Activated CD8-positive, alpha-beta memory T cell treated with anti-CD3 and anti-CD28 coated beads for 4 hours (primary cell): Measurements from ENCODE around the gene EVI5.
"Not testable (repeated sequence)": the region's sequence is repeated elsewhere in the genome, so short reads cannot be mapped to it uniquely, and the experiment has no call there.

Experiments
- DNase-seq, 2 donors: peaks; one replicate each; pipeline ENCODE4 v3.0.0-alpha.2; 2020; ENCODE audit warnings: low read depth in 2 of 2

EVI5 gene

DNA sequence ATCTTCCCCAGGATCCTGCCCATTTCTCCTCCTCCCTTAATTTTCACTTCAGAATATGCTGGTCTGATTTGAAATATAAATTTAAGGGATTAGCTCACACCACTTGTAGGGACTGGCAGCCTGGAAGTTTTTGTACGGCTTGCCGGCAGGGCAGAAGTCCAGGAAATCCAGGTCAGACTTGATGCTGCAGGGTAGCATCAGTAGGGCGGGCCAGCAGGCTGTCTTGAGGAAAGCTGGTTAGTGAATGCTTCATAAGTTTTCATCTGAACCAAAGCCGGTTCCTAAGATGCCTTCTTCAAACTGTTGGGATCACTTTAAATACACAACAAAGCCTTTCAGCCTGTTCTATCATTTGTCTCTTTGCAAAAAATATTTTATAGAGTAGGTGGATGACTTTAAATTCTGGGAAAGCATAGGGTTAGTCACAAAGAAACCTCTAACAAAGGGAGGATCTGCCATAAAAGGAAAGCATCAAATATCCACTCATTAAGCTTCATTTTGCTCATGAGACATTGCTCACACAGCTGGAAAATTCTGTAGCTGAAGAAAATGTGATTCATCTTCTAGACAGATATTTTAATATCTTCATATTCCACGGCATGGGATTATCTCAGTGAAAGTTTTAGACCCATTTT lies 207.5 kb downstream of the EVI5 start:
- DNase-seq: no peak

- no peak for DNase-seq
Measured at GRCh38 chr1:92575123-92575522, 209.8 kb downstream of the EVI5 start.

DNA sequence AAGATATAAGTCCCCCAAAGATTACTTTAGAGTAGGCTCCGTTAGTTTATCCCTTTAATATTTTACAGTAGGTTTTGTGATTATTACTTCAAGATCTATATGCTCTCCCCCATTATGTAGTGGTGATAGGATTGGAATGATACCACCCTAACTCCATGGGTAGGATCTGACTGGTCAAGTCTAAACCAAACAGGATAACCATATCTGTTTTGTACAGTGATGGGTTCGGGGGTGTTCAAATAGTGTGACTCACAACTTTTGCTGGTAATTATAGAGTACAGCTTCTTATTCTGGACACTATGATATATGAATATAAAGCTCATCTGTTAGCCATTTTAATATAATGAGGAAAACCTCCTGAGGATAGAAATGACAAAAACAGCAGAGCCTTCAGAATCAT lies 212.4 kb downstream of the EVI5 start:
- DNase-seq: no peak

- no peak for DNase-seq
Measured at GRCh38 chr1:92571578-92571977, 213.3 kb downstream of the EVI5 start.

DNA sequence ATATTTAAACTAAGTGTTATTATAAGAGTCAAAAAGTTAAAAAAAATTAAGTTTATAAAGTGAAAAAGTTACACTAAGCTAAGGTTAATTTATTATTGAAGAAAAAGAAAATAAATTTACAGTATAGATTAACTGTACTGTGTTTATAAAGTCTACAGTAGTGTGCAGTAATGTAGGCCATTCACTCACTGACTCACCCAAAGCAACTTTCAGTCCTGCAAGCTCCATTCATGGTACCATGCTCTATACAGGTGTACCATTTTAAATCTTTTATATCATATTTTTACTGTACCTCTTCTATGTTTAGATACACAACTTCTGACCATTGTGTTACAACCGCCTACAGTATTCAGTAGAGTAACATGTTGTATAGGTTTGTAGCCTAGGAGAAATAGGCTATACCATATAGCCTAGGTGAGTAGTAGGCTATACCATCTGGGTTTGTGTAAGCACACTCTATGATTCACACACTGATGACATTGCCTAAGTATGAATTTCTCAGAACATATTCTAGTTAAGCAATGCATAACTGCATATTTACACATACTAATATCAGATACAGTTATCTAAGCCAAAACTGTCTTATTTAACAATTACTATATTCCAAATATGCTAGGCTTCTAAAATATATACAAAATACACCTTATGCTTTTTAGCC lies 217.6 kb downstream of the EVI5 start:
- no peak for DNase-seq

GRCh38 chr1:92563457-92564216 lies 221.3 kb downstream of the EVI5 start:
- no peak for DNase-seq

- DNase-seq: no peak
Measured at GRCh38 chr1:92556350-92556749, 228.6 kb downstream of the EVI5 start.

DNA sequence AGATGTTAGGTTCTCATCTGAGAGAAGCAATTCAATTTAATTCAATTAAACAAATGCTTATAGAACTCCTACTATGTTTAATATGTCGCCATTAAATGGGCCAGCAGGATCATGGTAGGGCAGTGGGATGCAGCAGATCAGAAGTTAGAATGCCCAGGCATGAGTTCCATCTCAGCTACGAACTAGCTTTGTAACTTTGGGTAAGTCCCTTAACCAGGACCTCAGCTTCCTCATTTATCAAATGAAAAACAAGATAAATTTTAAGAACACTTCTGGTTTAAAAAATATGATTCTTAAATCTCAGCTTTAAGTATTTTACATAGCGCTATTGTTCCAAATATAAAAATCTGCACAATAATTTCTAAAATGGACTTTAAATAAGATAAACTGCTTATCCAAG lies 230.7 kb downstream of the EVI5 start:
- no peak for DNase-seq

DNA sequence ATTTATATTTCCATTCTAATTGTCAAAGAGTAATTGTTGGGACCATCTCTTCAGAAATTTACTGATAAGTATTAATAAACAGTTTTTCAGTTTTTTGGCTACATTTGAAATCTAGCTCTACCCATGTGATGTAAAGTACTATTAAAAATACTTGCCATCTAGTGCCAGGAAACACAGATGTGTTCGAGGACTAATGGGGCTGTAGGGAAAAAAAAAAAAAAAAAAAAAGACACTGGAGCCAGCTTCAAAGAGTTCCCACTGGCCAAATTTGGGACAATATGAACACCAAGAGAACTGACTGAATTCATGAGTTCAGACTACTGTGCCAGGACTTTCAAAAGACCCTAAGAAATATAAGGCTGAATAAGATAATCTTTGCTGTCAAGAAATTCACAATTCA lies 233.0 kb downstream of the EVI5 start:
- DNase-seq: no peak

- DNase-seq: no peak
Measured at GRCh38 chr1:92544756-92545165, 240.1 kb downstream of the EVI5 start.

DNA sequence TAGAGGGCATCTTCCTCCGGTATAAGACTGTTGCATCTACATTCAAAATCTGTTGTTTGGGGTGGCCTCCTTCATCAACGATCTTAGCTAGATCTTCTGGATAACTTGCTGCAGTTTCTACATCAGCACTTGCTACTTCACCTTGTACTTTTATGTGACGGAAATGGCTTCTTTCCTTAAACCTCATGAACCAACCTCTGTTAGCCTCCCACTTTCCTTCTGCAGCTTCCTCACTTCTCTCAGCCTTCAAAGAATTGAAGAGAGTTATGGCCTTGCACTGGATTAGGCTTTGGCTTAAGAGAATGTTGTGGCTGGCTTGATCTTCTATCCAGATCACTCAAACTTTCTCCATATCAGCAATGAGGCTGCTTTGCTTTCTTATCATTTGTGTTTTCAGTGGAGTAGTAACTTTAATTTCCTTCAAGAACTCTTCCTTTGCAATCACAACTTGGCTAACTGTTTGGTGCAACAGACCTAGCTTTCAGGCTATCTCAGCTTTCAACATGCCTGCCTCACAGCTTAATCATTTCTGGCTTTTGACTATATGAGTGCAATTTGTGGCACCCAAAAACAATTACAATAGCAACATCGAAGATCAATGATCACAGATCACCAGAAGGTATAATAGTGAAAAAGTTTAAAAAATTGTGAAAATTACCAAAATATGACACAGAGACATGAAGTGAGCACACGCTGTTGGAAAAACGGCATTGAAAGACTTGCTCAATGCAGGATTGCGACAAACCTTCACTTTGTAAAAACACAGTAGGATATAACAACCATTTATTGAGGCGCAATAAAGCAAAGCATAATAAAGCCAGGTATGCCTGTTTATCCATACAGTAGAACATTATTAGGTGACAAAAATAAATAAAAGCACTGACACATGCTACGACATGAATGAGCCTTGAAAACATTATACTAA lies 241.5 kb downstream of the EVI5 start:
- DNase-seq: no peak

- DNase-seq: no peak
Measured at GRCh38 chr1:92538413-92539061, 246.4 kb downstream of the EVI5 start.

DNA sequence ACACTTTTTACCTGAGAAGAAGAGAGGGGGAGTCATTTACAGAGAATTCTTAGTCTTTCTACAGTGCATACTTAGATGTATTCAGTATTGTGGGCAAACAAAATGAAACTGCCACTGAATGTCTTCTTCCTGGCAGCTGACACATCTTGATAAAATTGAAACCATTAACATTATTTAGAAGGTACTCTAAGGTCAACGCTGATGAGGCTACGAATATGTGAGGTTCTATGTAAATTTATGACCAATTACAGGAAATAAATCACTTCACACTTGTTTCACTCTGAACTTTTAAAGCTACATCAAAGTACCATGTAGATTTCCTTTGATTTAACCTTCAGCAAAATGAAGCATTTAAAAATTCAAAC lies 246.9 kb downstream of the EVI5 start:
- no peak for DNase-seq

DNA sequence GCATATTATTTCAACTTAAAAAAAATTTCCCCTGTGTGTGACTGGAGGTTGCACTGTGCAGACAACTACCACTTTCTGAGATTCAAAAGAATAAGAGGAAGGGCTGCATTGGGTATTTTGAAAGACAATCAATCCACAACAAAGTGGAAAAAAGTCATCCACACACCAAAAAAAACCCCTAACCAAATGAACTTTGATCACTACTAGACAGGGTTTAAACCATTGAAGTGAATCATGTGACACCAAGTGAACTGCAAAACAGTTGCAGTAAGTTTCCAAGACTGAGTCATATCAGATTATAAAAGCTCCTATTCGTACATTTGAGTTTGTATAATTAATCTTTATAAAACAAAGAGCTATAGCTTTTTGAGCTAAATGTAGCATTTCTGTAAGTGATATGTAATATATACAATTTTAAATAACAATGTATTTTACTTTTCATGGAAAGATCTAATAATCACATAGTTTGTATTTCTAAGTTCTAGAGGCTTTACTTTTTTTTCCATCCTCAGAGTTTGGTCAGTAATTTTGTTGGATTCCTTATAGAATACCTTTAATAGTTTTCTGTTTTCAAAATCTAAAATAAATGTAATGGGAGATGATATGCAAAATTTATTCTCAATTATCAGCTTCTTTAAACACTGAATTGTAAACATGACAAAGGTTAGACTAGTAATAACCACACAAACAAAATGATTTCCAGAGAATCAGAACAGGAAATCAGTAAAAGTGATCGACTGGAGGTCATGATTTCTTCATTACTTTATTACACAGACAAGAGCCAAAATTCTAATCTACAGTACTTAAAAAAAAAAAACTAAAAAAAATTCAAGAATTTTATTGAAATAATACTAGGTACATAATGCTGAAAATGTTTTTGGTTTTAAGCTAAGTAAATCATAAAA lies 247.7 kb downstream of the EVI5 start:
- no peak for DNase-seq

- no peak for DNase-seq
Measured at GRCh38 chr1:92536211-92536979, 248.5 kb downstream of the EVI5 start.

DNA sequence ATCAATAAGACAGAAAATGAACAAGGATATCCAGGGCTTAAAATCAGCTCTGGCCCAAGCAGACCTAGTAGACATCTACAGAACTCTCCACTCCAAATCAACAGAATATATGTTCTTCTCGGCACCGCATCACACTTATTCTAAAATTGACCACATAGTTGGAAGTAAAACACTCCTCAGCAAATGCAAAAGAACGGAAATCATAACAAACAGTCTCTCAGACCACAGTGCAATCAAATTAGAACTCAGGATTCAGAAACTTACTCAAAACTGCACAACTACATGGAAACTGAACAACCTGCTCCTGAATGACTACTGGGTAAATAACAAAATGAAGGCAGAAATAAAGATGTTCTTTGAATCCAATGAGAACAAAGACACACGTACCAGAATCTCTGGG lies 252.5 kb downstream of the EVI5 start:
- DNase-seq: not testable (repeated sequence)

DNA sequence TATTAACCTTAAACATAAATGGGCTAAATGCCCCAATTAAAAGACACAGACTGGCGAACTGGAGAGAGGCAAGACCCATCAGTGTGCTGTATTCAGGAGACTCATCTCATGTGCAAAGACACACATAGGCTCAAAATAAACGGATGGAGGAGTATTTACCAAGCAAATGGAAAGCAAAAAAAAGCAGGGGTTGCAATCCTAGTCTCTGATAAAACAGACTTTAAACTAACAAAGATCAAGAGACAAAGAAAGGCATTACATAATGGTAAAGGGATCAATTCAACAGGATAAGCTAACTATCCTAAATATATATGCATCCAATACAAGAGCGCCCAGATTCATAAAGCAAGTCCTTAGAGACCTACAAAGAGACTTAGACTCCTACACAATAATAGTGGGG lies 253.0 kb downstream of the EVI5 start:
- DNase-seq: not testable (repeated sequence)

DNA sequence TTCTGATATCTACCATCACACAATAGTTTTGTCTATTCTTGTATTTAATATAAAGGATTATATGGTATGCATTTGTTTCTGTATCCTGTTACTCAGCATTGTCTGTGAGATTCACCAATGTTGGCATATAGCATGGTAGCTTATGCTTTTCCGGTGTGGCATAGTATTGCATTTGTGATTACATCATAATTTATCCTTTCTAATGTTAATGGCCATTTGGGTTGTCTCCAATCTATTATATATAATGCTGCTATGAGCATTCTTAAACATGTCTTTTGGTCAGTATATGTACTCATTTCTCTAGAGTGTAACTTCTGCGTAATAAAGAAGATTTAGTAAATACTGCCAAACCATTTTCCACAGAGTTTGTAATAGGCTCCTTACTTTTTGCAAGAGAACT lies 257.2 kb downstream of the EVI5 start:
- DNase-seq: no peak

DNA sequence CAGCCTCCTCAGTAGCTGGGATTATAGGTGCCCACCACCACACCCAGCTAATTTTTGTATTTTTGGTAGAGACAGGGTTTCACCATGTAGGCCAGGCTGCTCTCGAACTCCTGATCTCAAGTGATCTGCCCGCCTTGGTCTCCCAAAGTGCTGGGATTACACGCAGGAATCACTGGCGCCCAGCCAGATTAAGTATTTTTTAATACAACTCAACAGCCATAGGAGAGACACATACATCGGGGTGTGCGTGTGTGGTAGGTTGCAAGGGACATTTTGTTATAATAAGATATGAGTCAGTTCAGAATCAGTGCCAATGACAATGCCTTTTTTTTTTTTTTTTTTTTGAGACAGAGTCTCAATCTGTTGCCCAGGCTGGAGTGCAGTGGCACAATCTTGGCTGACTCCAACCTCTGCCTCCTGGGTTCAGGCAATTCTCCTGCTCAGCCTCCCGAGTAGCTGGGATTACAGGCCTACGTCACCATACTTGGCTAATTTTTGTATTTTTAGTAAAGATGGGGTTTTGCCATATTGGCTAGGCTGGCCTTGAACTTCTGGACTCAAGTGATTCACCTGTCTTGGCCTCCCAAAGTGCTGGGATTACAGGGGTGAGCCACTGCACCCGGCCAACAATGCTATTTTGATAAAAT lies 259.8 kb downstream of the EVI5 start:
- DNase-seq: not testable (repeated sequence)
